ENCODE measurements around the gene ZNF568.

Gene ZNF568

GRCh38 chr19:37007587-37008220, 91.6 kb downstream of the ZNF568 start:
- no peak for DNase-seq

- no peak for DNase-seq
These were observed 93.7 kb downstream of the ZNF568 start for GRCh38 chr19:37009871-37010270.

GRCh38 chr19:37012093-37012745, 96.1 kb downstream of the ZNF568 start:
- DNase-seq, result no peak

GRCh38 chr19:37014456-37014855, 98.3 kb downstream of the ZNF568 start:
- DNase-seq, result no peak

- no peak for DNase-seq
These were observed 129.0 kb downstream of the ZNF568 start for GRCh38 chr19:37045140-37045539.
